Subcutaneous adipose tissue (tissue), 4 donors: ENCODE data around the gene VPS8. TPM values are rescaled to one million over a fixed set of nuclear protein-coding genes. Genes with fewer than 3 reads are reported as not detected.

Experiments
- CTCF ChIP-seq: fragments of 450-650 bp; IDR thresholded peaks from one replicate; pipeline ENCODE4 v1.5.1; 2016; ENCODE audit warnings: low read depth, mild to moderate bottlenecking, control low read depth, antibody characterized with exemption, moderate library complexity
- total RNA-seq, 4 donors: library from RNA; depleted of rRNA; stranded (reverse); fragments of >200 nt; gene quantifications; one replicate each; pipeline ENCODE4 v1.1.0, GENCODE V29; 2016

Gene VPS8
- total RNA-seq, 4 donors from 2014 or later = 60.3 to 89.4 (median 66.2) TPM

GRCh38 chr3:184993394-184993793, 181.4 kb downstream of the VPS8 start:
- TF ChIP-seq CTCF = no peak

GRCh38 chr3:185009650-185010049, 197.7 kb downstream of the VPS8 start:
- TF ChIP-seq CTCF = no peak

- no peak for TF ChIP-seq CTCF
Measured at GRCh38 chr3:185021256-185021655, 209.3 kb downstream of the VPS8 start.

GRCh38 chr3:185024406-185024805, 212.4 kb downstream of the VPS8 start:
- no peak for TF ChIP-seq CTCF

- TF ChIP-seq CTCF = no peak
Measured at GRCh38 chr3:185024966-185025365, 213.0 kb downstream of the VPS8 start.

- TF ChIP-seq CTCF = no peak
Measured at GRCh38 chr3:185028121-185028520, 216.2 kb downstream of the VPS8 start.

GRCh38 chr3:185029086-185029485, 217.1 kb downstream of the VPS8 start:
- no peak for TF ChIP-seq CTCF
